HepG2 (cell line): ENCODE data around the gene GSS. TPM values are rescaled to one million over a fixed set of nuclear protein-coding genes. Genes with fewer than 3 reads are reported as not detected.

Experiments used
- ATAC-seq: fragments of 200-7000 bp; cut with Tn5 transposase; 3 replicates; pipeline ENCODE4 v1.9.1; 2020; ENCODE audit warnings: mild to moderate bottlenecking, moderate library complexity
- BruUV-seq: library from RNA; stranded (reverse); fragments of 400-500 nt; replicated peaks from 2 replicates; lab custom pipeline; 2021; lab: Mats Ljungman, UMichigan
- CTCF ChIA-PET: fragments of 300-600 bp; formaldehyde crosslinking; extraction: SDS; loops from one replicate; lab custom pipeline; 2021; ENCODE audit warnings: low total read pairs, inconsistent platforms, low intra/inter-chr PET ratio; lab: Yijun Ruan, JAX
- POLR2A ChIA-PET: fragments of 350-600 bp; sonication (Branson Sonifier 250); formaldehyde crosslinking; loops from one replicate; lab custom pipeline; 2020; ENCODE audit warnings: antibody characterized with exemption, inconsistent platforms; lab: Yijun Ruan, JAX
- DNase-seq: peaks from one replicate; pipeline ENCODE4 v3.0.0-alpha.2; 2015; ENCODE audit warnings: low spot score
- FAIRE-seq: peaks from 3 replicates; lab custom pipeline; 2011; peaks lifted over from hg19 to GRCh38; lab: Jason Lieb, UNC
- H2AFZ ChIP-seq: one replicate; pipeline ENCODE4 v1.6.1; 2011; ENCODE audit warnings: low read length, inconsistent platforms
- H3K27ac ChIP-seq: fragments of 300-600 bp; 3 replicates; pipeline ENCODE4 v1.8.0; 2011; ENCODE audit warnings: mixed run types, mild to moderate bottlenecking, mixed read lengths, low read length, inconsistent platforms; ENCODE audit not compliant: insufficient read depth; ENCODE audit errors: extremely low read length
- H3K27me3 ChIP-seq, 2 experiments: fragments of 200-600 bp in 1 of 2; 2 replicates in 1 of 2; 3 replicates in 1 of 2; pipeline versions ENCODE4 v1.6.0 to v1.8.0; 2011; ENCODE audit warnings: low read length in 2 of 2, mild to moderate bottlenecking in 2 of 2, moderate library complexity in 2 of 2, inconsistent platforms in 1 of 2; ENCODE audit not compliant: insufficient read depth in 2 of 2, control insufficient read depth in 1 of 2
- H3K36me3 ChIP-seq, 2 experiments: fragments of 200-600 bp in 1 of 2; replicated peaks in 1 of 2; 2 replicates in 1 of 2; 3 replicates in 1 of 2; pipeline versions ENCODE4 v1.5.1 to v1.8.0; 2011; ENCODE audit warnings: low read length in 2 of 2, inconsistent platforms in 1 of 2; ENCODE audit not compliant: insufficient read depth in 2 of 2, control insufficient read depth in 1 of 2
- H3K4me1 ChIP-seq: 2 replicates; pipeline ENCODE4 v1.5.1; 2012; ENCODE audit warnings: low read length, inconsistent platforms; ENCODE audit not compliant: insufficient read depth
- H3K4me2 ChIP-seq: 2 replicates; pipeline ENCODE4 v1.6.0; 2011; ENCODE audit warnings: low read depth, low read length, inconsistent platforms
- H3K4me3 ChIP-seq, 3 experiments: fragments of 200-600 bp in 1 of 3; sonication (generic), shearing (Covaris generic) in 1 of 3; replicated peaks in 1 of 3; 2 replicates each; pipeline ENCODE4 v1.5.1; 2011 to 2016; ENCODE audit warnings: low read length in 3 of 3, inconsistent platforms in 2 of 3, low read depth in 2 of 3, mild to moderate bottlenecking in 2 of 3, control low read depth in 1 of 3, mixed read lengths in 1 of 3; ENCODE audit not compliant: insufficient read depth in 1 of 3
- H3K79me2 ChIP-seq: one replicate; pipeline ENCODE4 v1.6.1; 2011; ENCODE audit warnings: low read length, inconsistent platforms; ENCODE audit not compliant: insufficient read depth
- H3K9ac ChIP-seq: 2 replicates; pipeline ENCODE4 v1.6.0; 2011; ENCODE audit warnings: mild to moderate bottlenecking, low read depth, low read length, inconsistent platforms; ENCODE audit not compliant: insufficient read depth
- H3K9me3 ChIP-seq: 2 replicates; pipeline ENCODE4 v1.5.1; 2012; ENCODE audit warnings: mild to moderate bottlenecking, low read length
- H4K20me1 ChIP-seq: 2 replicates; pipeline ENCODE4 v1.6.0; 2011; ENCODE audit warnings: inconsistent platforms, mild to moderate bottlenecking, low read length, moderate library complexity; ENCODE audit not compliant: insufficient read depth
- CEBPB ChIP-seq: IDR thresholded peaks from 2 replicates; pipeline ENCODE4 v1.6.1; 2011; ENCODE audit warnings: low read depth, low read length, improper control_type of control experiment, borderline replicate concordance
- EED ChIP-seq: sonication (generic); formaldehyde crosslinking; IDR thresholded peaks from 2 replicates; pipeline ENCODE4 v1.5.0; 2020; ENCODE audit warnings: mild to moderate bottlenecking, missing genetic modification reagents
- POLR2AphosphoS5 ChIP-seq: IDR thresholded peaks from 2 replicates; pipeline ENCODE4 v1.6.1; 2012; ENCODE audit warnings: low read depth, low read length
- RBM22 ChIP-seq: fragments of 200-400 bp; formaldehyde crosslinking; optimal IDR thresholded peaks from 2 replicates; pipeline ENCODE3; 2017; ENCODE audit warnings: mild to moderate bottlenecking, low read length, moderate library complexity
- SMYD3 ChIP-seq: sonication (generic); formaldehyde crosslinking; IDR thresholded peaks from 2 replicates; pipeline ENCODE4 v1.8.1; 2023; ENCODE audit warnings: mild to moderate bottlenecking, missing genetic modification reagents
- SP5 ChIP-seq: IDR thresholded peaks from 2 replicates; pipeline ENCODE4 v1.6.1; 2016; ENCODE audit warnings: low read depth, borderline replicate concordance
- ZNF12 ChIP-seq: sonication (generic); formaldehyde crosslinking; IDR thresholded peaks from 2 replicates; pipeline ENCODE4 v1.5.0; 2020; ENCODE audit warnings: missing genetic modification reagents
- ZNF280D ChIP-seq: sonication (generic); formaldehyde crosslinking; IDR thresholded peaks from 2 replicates; pipeline ENCODE4 v1.5.1; 2020; ENCODE audit warnings: mild to moderate bottlenecking, missing genetic modification reagents
- ZNF576 ChIP-seq: sonication (generic); formaldehyde crosslinking; IDR thresholded peaks from 2 replicates; pipeline ENCODE4 v1.4.0; 2020; ENCODE audit warnings: mild to moderate bottlenecking, missing genetic modification reagents
- ZNF678 ChIP-seq: sonication (generic); formaldehyde crosslinking; IDR thresholded peaks from 2 replicates; pipeline ENCODE4 v1.4.0; 2020; ENCODE audit warnings: mild to moderate bottlenecking, missing genetic modification reagents
- ZNF709 ChIP-seq: sonication (generic); formaldehyde crosslinking; IDR thresholded peaks from 2 replicates; pipeline ENCODE4 v1.5.0; 2020; ENCODE audit warnings: mild to moderate bottlenecking, missing genetic modification reagents
- WGBS: methylation state at CpG from one replicate; pipeline ENCODE4 v1.1.6; 2017; ENCODE audit warnings: low lambda C conversion rate; 5-methylcytosine and 5-hydroxymethylcytosine counted together
- in situ Hi-C: cut with HindIII; loops from 2 replicates; pipeline ENCODE4 v1.10.0; 2017; ENCODE audit warnings: low pct_unique_long_range_greater_than_20kb; ENCODE audit not compliant: extremely low pct_ligation_motif_present
- intact Hi-C: fragments of 100-400 bp; cut with micrococcal nuclease; formaldehyde crosslinking; loops from one replicate; pipeline ENCODE4 v1.10.0; 2022; ENCODE audit not compliant: unreplicated experiment
- polyA plus RNA-seq, 8 experiments: library from polyadenylated mRNA; depleted of rRNA in 3 of 8; stranded (reverse) in 7 of 8; unstranded in 1 of 8; fragments of >200 nt; fragmentation: Illumina TruSeq in 4 of 8; extraction: Trizol in 4 of 8; gene quantifications; 2 replicates each; pipeline versions ENCODE4 v1.2.1 to v1.2.3, GENCODE V29; 2011 to 2016; ENCODE audit warnings: low read depth in 4 of 8, missing spikeins in 1 of 8, mixed read lengths in 1 of 8; ENCODE audit not compliant: insufficient read depth in 1 of 8
- total RNA-seq, 5 experiments: library from RNA; depleted of rRNA; stranded (reverse); fragments of >200 nt; fragmentation: Illumina TruSeq; extraction: Trizol; gene quantifications; 2 replicates each; pipeline ENCODE4 v1.2.3, GENCODE V29; 2016; ENCODE audit warnings: low read depth in 1 of 5

The GSS gene
- total and polyA plus RNA-seq, 2 of the 13 experiments (the other 11 are each of a cell fraction or from before 2014, with no cell fraction given), result 80.1 to 102 TPM

GRCh38 chr20:34928411-34928810, 27.2 kb downstream of the GSS start:
- BruUV-seq, result no TSS peak
- Histone ChIP-seq H3K27ac (no peak overlapping the region), H3K79me2 (no peaks in the 10 kb centered on the region), H3K9me3 (no peaks in the 10 kb centered on the region), H4K20me1 (no peaks in the 10 kb centered on the region), H2AFZ (no peak overlapping the region), H3K4me3 (no peak overlapping the region), H3K27me3 (no peaks in the 10 kb centered on the region), H3K4me1 (no peaks in the 10 kb centered on the region), H3K9ac (no peak overlapping the region), H3K36me3 (peaks cover 32 to 81% of the 10 kb centered on the region in 2 experiments), H3K4me2 (no peak overlapping the region)
- intact Hi-C loops, result no loop called here
- TF ChIP-seq ZNF678 (CRISPR knock-in tag), result no peak
- peak; percentile 63 for TF ChIP-seq RBM22
- TF ChIP-seq CEBPB, result no peak
- 0 out of 2 replicates have a peak, but pooled peaks have one; percentile 54 for TF ChIP-seq ZNF12
- TF ChIP-seq POLR2AphosphoS5, result 0 out of 2 replicates have a peak, but pooled peaks have one; percentile 7
- DNase-seq (no peak), FAIRE-seq (no peak), ATAC-seq (no peak)
- ChIA-PET CTCF (no interaction called here), POLR2A (interaction anchor here (0.8 kb wide), 1 partner anchor 225 kb away, joined by 3 read pairs; no protein-coding TSS in a partner anchor)
- WGBS, result 100% methylated on average over 2 of the region's 2 CpGs
- in situ Hi-C loops, result no loop called here

- no peak for DNase-seq
- H3K4me3 ChIP-seq, result no peak overlapping the region
- no peaks in the 10 kb centered on the region for H4K20me1 ChIP-seq
- H3K27me3 ChIP-seq, result no peaks in the 10 kb centered on the region
- no peak overlapping the region for H3K4me2 ChIP-seq
- no peak overlapping the region for H3K27ac ChIP-seq
- ATAC-seq, result no peak
- no peak overlapping the region for H3K9ac ChIP-seq
- no peak for TF ChIP-seq ZNF280D (CRISPR knock-in tag)
- TF ChIP-seq EED (CRISPR knock-in tag), result no peak
- no peak for TF ChIP-seq SMYD3
- TF ChIP-seq SP5 (CRISPR knock-in tag), result no peak
- no peak for TF ChIP-seq ZNF576 (CRISPR knock-in tag)
- TF ChIP-seq ZNF709 (CRISPR knock-in tag), result no peak
- no peak for FAIRE-seq
- WGBS, result 73% methylated on average over 1 of the region's 1 CpG
- no peak overlapping the region for H2AFZ ChIP-seq
- BruUV-seq, result no TSS peak
- H3K36me3 ChIP-seq, result peaks cover 30 to 82% of the 10 kb centered on the region in 2 experiments
- intact Hi-C loops, result no loop called here
- in situ Hi-C loops, result no loop called here
- no peaks in the 10 kb centered on the region for H3K79me2 ChIP-seq
- no peaks in the 10 kb centered on the region for H3K4me1 ChIP-seq
- CTCF ChIA-PET, result no interaction called here
- POLR2A ChIA-PET, result interaction anchor here (0.8 kb wide), 1 partner anchor 224 kb away, joined by 3 read pairs; no protein-coding TSS in a partner anchor
- H3K9me3 ChIP-seq, result no peaks in the 10 kb centered on the region; the same call in 1 of the 2 replicates
Observed at GRCh38 chr20:34927736-34928135, 27.9 kb downstream of the GSS start.
